HL-60 (cell line): ENCODE data around the gene SMAD7.

ENCODE experiments used
- CTCF ChIP-seq: IDR thresholded peaks from one replicate; pipeline ENCODE4 v1.5.1; 2011; ENCODE audit warnings: low read length, control low read depth, inconsistent platforms; ENCODE audit not compliant: insufficient read depth
- POLR2AphosphoS5 ChIP-seq: IDR thresholded peaks from 2 replicates; pipeline ENCODE4 v1.6.1; 2012; ENCODE audit warnings: low read depth
- REST ChIP-seq: IDR thresholded peaks from 2 replicates; pipeline ENCODE4 v1.6.1; 2012; ENCODE audit warnings: low read depth; ENCODE audit not compliant: insufficient replicate concordance

GRCh38 chr18:48979944-48980890 lies 29.5 kb upstream of the SMAD7 start:
- TF ChIP-seq CTCF (no peak), POLR2AphosphoS5 (peak; percentile 53; the same call in 1 of the 2 replicates), REST (no peak)
